GM23338 (cell line): ENCODE measurements around the gene UPK2. TPM values are rescaled to one million over a fixed set of nuclear protein-coding genes. Genes with fewer than 3 reads are reported as not detected.

Source experiments
- ATAC-seq: fragments of 200-7000 bp; cut with Tn5 transposase; 3 replicates; pipeline ENCODE4 v1.9.1; 2020
- DNase-seq: peaks from one replicate; pipeline ENCODE4 v3.0.0-alpha.2; 2015; ENCODE audit warnings: low spot score
- H2AFZ ChIP-seq: fragments of 200-600 bp; sonication (generic); 2 replicates; pipeline ENCODE4 v1.8.0; 2016; ENCODE audit warnings: antibody characterized with exemption, mild to moderate bottlenecking, moderate library complexity
- H3F3A ChIP-seq: fragments of 200-600 bp; sonication (generic); replicated peaks from 2 replicates; pipeline ENCODE4 v1.8.0; 2017; ENCODE audit warnings: antibody characterized with exemption, mixed run types, low read depth
- H3K27ac ChIP-seq: fragments of 200-600 bp; sonication (generic); 2 replicates; pipeline ENCODE4 v1.6.1; 2016; ENCODE audit warnings: low read depth
- H3K27me3 ChIP-seq: fragments of 200-600 bp; sonication (generic); 2 replicates; pipeline ENCODE4 v1.8.0; 2016; ENCODE audit warnings: mild to moderate bottlenecking, mixed run types, moderate library complexity; ENCODE audit not compliant: insufficient read depth
- H3K36me3 ChIP-seq: fragments of 200-600 bp; sonication (generic); 2 replicates; pipeline ENCODE4 v1.8.0; 2016; ENCODE audit warnings: mild to moderate bottlenecking; ENCODE audit not compliant: insufficient read depth
- H3K4me1 ChIP-seq: fragments of 200-600 bp; sonication (generic); 2 replicates; pipeline ENCODE4 v1.8.0; 2016; ENCODE audit warnings: mild to moderate bottlenecking, moderate library complexity; ENCODE audit not compliant: insufficient read depth
- H3K4me2 ChIP-seq: fragments of 200-600 bp; sonication (generic); 2 replicates; pipeline ENCODE4 v1.7.1; 2017; ENCODE audit warnings: mixed run types
- H3K4me3 ChIP-seq: fragments of 200-600 bp; sonication (generic); 2 replicates; pipeline ENCODE4 v1.6.1; 2016; ENCODE audit warnings: mixed run types
- H3K79me2 ChIP-seq: fragments of 200-600 bp; sonication (generic); replicated peaks from 2 replicates; pipeline ENCODE4 v1.8.0; 2017; ENCODE audit warnings: mild to moderate bottlenecking; ENCODE audit not compliant: insufficient read depth
- H3K9me2 ChIP-seq: fragments of 200-600 bp; sonication (generic); 2 replicates; pipeline ENCODE4 v1.8.0; 2017; ENCODE audit not compliant: insufficient read depth
- H4K20me1 ChIP-seq: fragments of 200-600 bp; sonication (generic); replicated peaks from 2 replicates; pipeline ENCODE4 v1.8.0; 2017; ENCODE audit warnings: mild to moderate bottlenecking; ENCODE audit not compliant: insufficient read depth
- H3K27ac Mint-ChIP-seq: 2 replicates; pipeline ENCODE4 v1.8.0; 2020; ENCODE audit warnings: inconsistent platforms, mild to moderate bottlenecking, moderate library complexity, mixed read lengths
- H3K27me3 Mint-ChIP-seq: 3 replicates; pipeline ENCODE4 v1.8.0; 2022; ENCODE audit warnings: low read depth, mild to moderate bottlenecking, moderate library complexity, mixed read lengths, inconsistent platforms; ENCODE audit not compliant: insufficient read depth, poor library complexity
- H3K36me3 Mint-ChIP-seq: 3 replicates; pipeline ENCODE4 v1.8.0; 2021; ENCODE audit warnings: low read depth, mild to moderate bottlenecking, inconsistent platforms, moderate library complexity, mixed read lengths
- H3K4me1 Mint-ChIP-seq: 3 replicates; pipeline ENCODE4 v1.8.0; 2020; ENCODE audit warnings: mild to moderate bottlenecking, inconsistent platforms, mixed read lengths
- H3K4me3 Mint-ChIP-seq: 3 replicates; pipeline ENCODE4 v1.8.0; 2021; ENCODE audit warnings: moderate library complexity, mild to moderate bottlenecking, inconsistent platforms, mixed read lengths
- H3K9me3 Mint-ChIP-seq: 3 replicates; pipeline ENCODE4 v1.8.0; 2020; ENCODE audit warnings: moderate library complexity, mild to moderate bottlenecking, inconsistent platforms, mixed read lengths
- CREB1 ChIP-seq: fragments of 250-450 bp; sonication (Bioruptor Pico); IDR thresholded peaks from 2 replicates; pipeline ENCODE4 v1.5.0; 2020; ENCODE audit warnings: low read depth, mild to moderate bottlenecking, moderate library complexity
- EZH2 ChIP-seq: fragments of 200-600 bp; sonication (generic); IDR thresholded peaks from one replicate; pipeline ENCODE4 v1.8.0; 2017; ENCODE audit warnings: antibody characterized with exemption, mild to moderate bottlenecking, low read depth; ENCODE audit not compliant: unreplicated experiment
- EZH2phosphoT487 ChIP-seq: fragments of 200-600 bp; sonication (generic); IDR thresholded peaks from one replicate; pipeline ENCODE4 v1.8.1; 2018; ENCODE audit warnings: antibody characterized with exemption; ENCODE audit not compliant: unreplicated experiment
- JUNB ChIP-seq: IDR thresholded peaks from one replicate; pipeline ENCODE4 v1.6.1; 2016; ENCODE audit warnings: antibody characterized with exemption; ENCODE audit not compliant: unreplicated experiment
- NANOG ChIP-seq: IDR thresholded peaks from 2 replicates; pipeline ENCODE4 v1.6.1; 2016; ENCODE audit warnings: antibody characterized with exemption, borderline replicate concordance
- POLR2AphosphoS5 ChIP-seq: IDR thresholded peaks from 2 replicates; pipeline ENCODE4 v1.6.1; 2016; ENCODE audit warnings: antibody characterized with exemption, low read depth
- STAT1 ChIP-seq: IDR thresholded peaks from one replicate; pipeline ENCODE4 v1.6.1; 2016; ENCODE audit warnings: antibody characterized with exemption; ENCODE audit not compliant: unreplicated experiment
- ZNF331 ChIP-seq: fragments of 250-450 bp; sonication (Bioruptor Pico); IDR thresholded peaks from 2 replicates; pipeline ENCODE4 v1.5.0; 2020; ENCODE audit warnings: low read depth, mild to moderate bottlenecking, moderate library complexity
- polyA plus RNA-seq: library from polyadenylated mRNA; unstranded; fragments of >200 nt; fragmentation: Nextera tagmentation; extraction: Ambion mirVana; gene quantifications from 2 replicates; pipeline ENCODE4 v1.2.1, GENCODE V29; 2016
- total RNA-seq: library from RNA; depleted of rRNA; stranded (reverse); fragments of >200 nt; shearing (Covaris generic); gene quantifications from 2 replicates; pipeline ENCODE4 v1.2.3, GENCODE V29; 2014
- TF ChIP-seq, protein P1 (sequence below): IDR thresholded peaks from one replicate; pipeline ENCODE4 v1.6.1; 2018; ENCODE audit warnings: antibody characterized with exemption; ENCODE audit not compliant: unreplicated experiment
- TF ChIP-seq, protein P2 (sequence below), 2 experiments: fragments of 200-600 bp in 1 of 2; sonication (generic) in 1 of 2; conservative IDR thresholded peaks; 2 replicates each; pipeline versions ENCODE4 v1.5.1 to v1.6.1; 2016 to 2017; ENCODE audit warnings: antibody characterized with exemption in 2 of 2, low read depth in 2 of 2, mild to moderate bottlenecking in 2 of 2, moderate library complexity in 1 of 2

The UPK2 gene
- total and polyA plus RNA-seq, 2 experiments from 2014 or later: 0.74 TPM; not detected in 1

DNA sequence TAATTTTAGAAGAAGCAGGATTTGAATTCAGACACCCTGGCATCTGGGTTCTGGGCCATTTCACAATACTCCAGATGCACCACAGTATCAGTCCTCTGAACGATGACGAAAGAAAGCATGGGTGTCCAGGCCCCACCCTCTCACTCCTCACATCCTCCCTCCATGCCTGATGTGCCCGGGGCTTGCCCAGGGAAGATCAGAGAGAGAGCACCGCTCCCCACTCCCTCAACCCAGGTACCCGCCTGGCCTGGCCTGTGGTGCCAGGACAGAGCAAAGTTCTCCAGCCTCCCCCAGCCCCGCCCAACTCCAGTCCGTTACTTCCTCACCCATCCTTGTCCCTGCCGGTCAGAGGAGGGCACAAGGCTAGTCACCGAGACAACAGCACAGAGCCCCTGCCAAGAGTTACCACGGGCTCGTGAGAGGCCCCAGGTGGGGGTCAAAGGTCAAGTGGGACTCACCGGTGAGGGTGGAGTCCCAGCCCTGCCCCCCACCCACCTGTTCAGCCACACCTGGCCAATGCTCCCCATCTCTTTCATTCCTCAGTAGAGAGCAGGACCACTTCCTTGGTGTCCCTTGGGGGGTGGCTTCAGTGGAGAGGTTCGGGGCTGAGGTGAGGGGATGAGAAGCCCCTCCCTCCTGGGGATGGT, 38.5 kb upstream of the UPK2 start:
- peaks cover 23% of the 10 kb centered on the region for H3F3A ChIP-seq
- Mint-ChIP-seq H3K4me1 (peaks cover 86% of the 10 kb centered on the region), H3K27me3 (peaks cover 28% of the 10 kb centered on the region), H3K27ac (peak overlapping the region; percentile 97), H3K36me3 (peaks cover 2% of the 10 kb centered on the region; the same call in 2 of the 3 replicates), H3K9me3 (no peaks in the 10 kb centered on the region), H3K4me3 (peak overlapping the region; percentile 67)
- peak overlapping the region; percentile 97 for H3K27ac ChIP-seq
- peaks cover 93% of the 10 kb centered on the region for H3K4me1 ChIP-seq
- no peak for DNase-seq
- peak overlapping the region; percentile 66 for H3K4me2 ChIP-seq
- no peaks in the 10 kb centered on the region for H3K36me3 ChIP-seq
- peak; percentile 7 for ATAC-seq
- no peak for TF ChIP-seq EZH2phosphoT487
- TF ChIP-seq, protein P1, sequence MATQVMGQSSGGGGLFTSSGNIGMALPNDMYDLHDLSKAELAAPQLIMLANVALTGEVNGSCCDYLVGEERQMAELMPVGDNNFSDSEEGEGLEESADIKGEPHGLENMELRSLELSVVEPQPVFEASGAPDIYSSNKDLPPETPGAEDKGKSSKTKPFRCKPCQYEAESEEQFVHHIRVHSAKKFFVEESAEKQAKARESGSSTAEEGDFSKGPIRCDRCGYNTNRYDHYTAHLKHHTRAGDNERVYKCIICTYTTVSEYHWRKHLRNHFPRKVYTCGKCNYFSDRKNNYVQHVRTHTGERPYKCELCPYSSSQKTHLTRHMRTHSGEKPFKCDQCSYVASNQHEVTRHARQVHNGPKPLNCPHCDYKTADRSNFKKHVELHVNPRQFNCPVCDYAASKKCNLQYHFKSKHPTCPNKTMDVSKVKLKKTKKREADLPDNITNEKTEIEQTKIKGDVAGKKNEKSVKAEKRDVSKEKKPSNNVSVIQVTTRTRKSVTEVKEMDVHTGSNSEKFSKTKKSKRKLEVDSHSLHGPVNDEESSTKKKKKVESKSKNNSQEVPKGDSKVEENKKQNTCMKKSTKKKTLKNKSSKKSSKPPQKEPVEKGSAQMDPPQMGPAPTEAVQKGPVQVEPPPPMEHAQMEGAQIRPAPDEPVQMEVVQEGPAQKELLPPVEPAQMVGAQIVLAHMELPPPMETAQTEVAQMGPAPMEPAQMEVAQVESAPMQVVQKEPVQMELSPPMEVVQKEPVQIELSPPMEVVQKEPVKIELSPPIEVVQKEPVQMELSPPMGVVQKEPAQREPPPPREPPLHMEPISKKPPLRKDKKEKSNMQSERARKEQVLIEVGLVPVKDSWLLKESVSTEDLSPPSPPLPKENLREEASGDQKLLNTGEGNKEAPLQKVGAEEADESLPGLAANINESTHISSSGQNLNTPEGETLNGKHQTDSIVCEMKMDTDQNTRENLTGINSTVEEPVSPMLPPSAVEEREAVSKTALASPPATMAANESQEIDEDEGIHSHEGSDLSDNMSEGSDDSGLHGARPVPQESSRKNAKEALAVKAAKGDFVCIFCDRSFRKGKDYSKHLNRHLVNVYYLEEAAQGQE: no peak
- TF ChIP-seq NANOG: no peak
- H3K27me3 ChIP-seq: no peaks in the 10 kb centered on the region
- no peaks in the 10 kb centered on the region for H3K9me2 ChIP-seq
- peaks cover 88% of the 10 kb centered on the region for H3K79me2 ChIP-seq
- H2AFZ ChIP-seq: no peak overlapping the region
- H4K20me1 ChIP-seq: no peaks in the 10 kb centered on the region; the same call in 1 of the 2 replicates
- peak overlapping the region; percentile 35 for H3K4me3 ChIP-seq

DNA sequence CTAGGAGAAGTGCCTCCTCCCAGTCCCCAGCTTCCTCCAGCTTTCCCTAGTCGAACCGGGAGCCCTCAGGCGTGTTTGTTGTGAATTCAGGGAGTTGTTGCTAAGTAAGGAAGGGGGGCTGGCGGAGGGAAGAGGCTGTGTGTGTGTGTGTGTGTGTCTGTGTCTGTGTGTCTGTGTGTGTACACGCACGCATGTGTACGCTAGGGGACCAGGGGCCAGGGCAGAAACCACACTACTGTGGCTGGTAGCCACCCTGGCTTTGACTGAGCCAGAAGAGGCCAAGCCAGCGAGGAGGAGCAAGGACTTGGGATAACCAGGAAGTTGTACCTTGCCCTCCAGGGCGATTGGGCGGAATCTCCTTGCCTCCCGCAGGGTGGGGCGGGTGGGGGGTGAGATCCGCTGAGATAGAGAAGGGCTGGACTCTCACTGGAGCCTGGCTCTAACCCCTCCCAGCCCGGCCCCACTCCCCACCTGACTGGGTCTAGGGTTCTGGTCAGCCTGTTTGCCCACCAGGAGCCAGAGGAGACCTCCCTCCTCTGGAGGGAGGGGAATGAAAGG, 37.9 kb upstream of the UPK2 start:
- Histone ChIP-seq H4K20me1 (peaks cover 6% of the 10 kb centered on the region; the same call in 1 of the 2 replicates), H3K36me3 (no peaks in the 10 kb centered on the region), H3K4me2 (peak overlapping the region; percentile 66), H3K79me2 (peaks cover 91% of the 10 kb centered on the region), H3K27ac (peak overlapping the region; percentile 97), H3K4me1 (peaks cover 93% of the 10 kb centered on the region), H3K27me3 (no peaks in the 10 kb centered on the region), H2AFZ (no peak overlapping the region), H3K4me3 (peak overlapping the region; percentile 35), H3F3A (peaks cover 17% of the 10 kb centered on the region), H3K9me2 (no peaks in the 10 kb centered on the region)
- peak overlapping the region; percentile 97 for H3K27ac Mint-ChIP-seq
- peaks cover 2% of the 10 kb centered on the region; the same call in 2 of the 3 replicates for H3K36me3 Mint-ChIP-seq
- H3K4me3 Mint-ChIP-seq: peak overlapping the region; percentile 67
- H3K4me1 Mint-ChIP-seq: peaks cover 84% of the 10 kb centered on the region
- ATAC-seq: peak; percentile 5
- peak; percentile 85 for DNase-seq
- no peaks in the 10 kb centered on the region for H3K9me3 Mint-ChIP-seq
- H3K27me3 Mint-ChIP-seq: peaks cover 30% of the 10 kb centered on the region
- TF ChIP-seq POLR2AphosphoS5 (no peak; the same call in none of the 2 replicates), STAT1 (no peak), EZH2 (no peak), JUNB (no peak), ZNF331 (no peak), NANOG (no peak), CREB1 (CRISPR knock-in tag) (no peak)
- TF ChIP-seq, protein P1: no peak
- TF ChIP-seq, protein P2, sequence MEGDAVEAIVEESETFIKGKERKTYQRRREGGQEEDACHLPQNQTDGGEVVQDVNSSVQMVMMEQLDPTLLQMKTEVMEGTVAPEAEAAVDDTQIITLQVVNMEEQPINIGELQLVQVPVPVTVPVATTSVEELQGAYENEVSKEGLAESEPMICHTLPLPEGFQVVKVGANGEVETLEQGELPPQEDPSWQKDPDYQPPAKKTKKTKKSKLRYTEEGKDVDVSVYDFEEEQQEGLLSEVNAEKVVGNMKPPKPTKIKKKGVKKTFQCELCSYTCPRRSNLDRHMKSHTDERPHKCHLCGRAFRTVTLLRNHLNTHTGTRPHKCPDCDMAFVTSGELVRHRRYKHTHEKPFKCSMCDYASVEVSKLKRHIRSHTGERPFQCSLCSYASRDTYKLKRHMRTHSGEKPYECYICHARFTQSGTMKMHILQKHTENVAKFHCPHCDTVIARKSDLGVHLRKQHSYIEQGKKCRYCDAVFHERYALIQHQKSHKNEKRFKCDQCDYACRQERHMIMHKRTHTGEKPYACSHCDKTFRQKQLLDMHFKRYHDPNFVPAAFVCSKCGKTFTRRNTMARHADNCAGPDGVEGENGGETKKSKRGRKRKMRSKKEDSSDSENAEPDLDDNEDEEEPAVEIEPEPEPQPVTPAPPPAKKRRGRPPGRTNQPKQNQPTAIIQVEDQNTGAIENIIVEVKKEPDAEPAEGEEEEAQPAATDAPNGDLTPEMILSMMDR (conservative IDR thresholded peaks at IDR 0.05; ENCODE audit: low read depth in 2 of 2): no peak
